ENCODE data around the gene ALKBH1. TPM values are rescaled to one million over a fixed set of nuclear protein-coding genes. Genes with fewer than 3 reads are reported as not detected.

The ALKBH1 gene
- total and polyA plus RNA-seq, 2 of the 13 experiments (the other 11 are each of a cell fraction or from before 2014, with no cell fraction given) = 12.5 to 14.3 TPM

DNA sequence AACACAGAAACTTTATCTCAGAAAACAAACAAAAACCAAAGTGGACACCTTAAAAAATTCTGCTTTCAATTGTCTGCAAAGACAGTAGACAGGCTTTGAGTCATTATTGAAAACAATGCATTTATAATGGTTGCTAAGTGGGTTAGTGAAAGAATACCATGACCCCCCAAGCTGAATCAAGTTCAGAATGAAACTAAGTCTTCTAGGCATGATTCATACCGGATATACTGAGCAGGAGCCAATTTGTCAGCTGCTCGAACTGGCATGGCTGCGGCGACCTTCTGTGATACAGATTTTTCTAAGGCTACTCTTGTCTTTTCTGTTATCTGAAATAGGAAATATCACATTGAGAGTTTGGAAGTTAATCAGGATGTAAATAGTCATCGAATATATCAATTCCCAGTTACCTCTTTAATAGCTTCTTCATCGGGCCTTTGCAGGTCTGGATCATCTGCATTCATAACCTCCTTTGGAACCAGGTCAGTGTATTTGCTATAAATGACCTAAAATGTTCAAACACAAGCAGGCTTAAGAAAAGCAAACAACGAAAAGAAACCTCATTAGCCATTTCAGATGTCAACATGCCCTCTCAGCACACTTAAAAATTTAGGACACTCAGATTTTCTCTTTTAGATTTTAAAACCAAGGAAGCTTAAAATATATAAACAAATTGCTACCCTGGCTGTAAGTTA is 30.9 kb upstream of the ALKBH1 start:
- in situ Hi-C loops (cut with HindIII; ENCODE audit: extremely low pct_ligation_motif_present, low pct_unique_long_range_greater_than_20kb) = no loop called here
- intact Hi-C loops (cut with micrococcal nuclease; ENCODE audit: unreplicated experiment) = no loop called here
- POLR2A ChIA-PET = no interaction called here
- Histone ChIP-seq H3K9ac (ENCODE audit: insufficient read depth, low read depth, low read length) (no peak overlapping the region), H3K9me3 (ENCODE audit: low read length) (no peaks in the 10 kb centered on the region), H3K36me3 (replicated peaks in 1 of 2; ENCODE audit: control insufficient read depth in 1 of 2, insufficient read depth in 2 of 2, low read length in 2 of 2) (peaks cover 19 to 65% of the 10 kb centered on the region in 2 experiments; a peak in 4 of 5 replicates), H3K4me1 (ENCODE audit: insufficient read depth, low read length) (no peaks in the 10 kb centered on the region), H3K79me2 (ENCODE audit: insufficient read depth, low read length) (peaks cover 3% of the 10 kb centered on the region), H3K27ac (ENCODE audit: extremely low read length, insufficient read depth, low read length) (no peak overlapping the region), H3K27me3 (ENCODE audit: control insufficient read depth in 1 of 2, insufficient read depth in 2 of 2, low read length in 2 of 2) (no peaks in the 10 kb centered on the region), H3K4me2 (ENCODE audit: low read depth, low read length) (no peak overlapping the region), H2AFZ (ENCODE audit: low read length) (no peak overlapping the region), H3K4me3 (replicated peaks in 1 of 3; ENCODE audit: insufficient read depth in 1 of 3, low read depth in 2 of 3, low read length in 3 of 3) (no peak overlapping the region), H4K20me1 (ENCODE audit: insufficient read depth, low read length) (0 out of 2 replicates have a peak, but pooled peaks cover 2% of the 10 kb centered on the region)
- CTCF ChIA-PET (ENCODE audit: low intra/inter-chr PET ratio, low total read pairs) = no interaction called here
- ATAC-seq (no peak), FAIRE-seq (no peak), DNase-seq (ENCODE audit: low spot score) (no peak)
- no peak for TF ChIP-seq DR1 (CRISPR knock-in tag; IDR thresholded peaks at IDR 0.05)
- TF ChIP-seq ZNF543 (CRISPR knock-in tag; IDR thresholded peaks at IDR 0.05) = no peak
- no peak for TF ChIP-seq NCOR1 (IDR thresholded peaks at IDR 0.05; ENCODE audit: borderline replicate concordance, low read length)
- TF ChIP-seq NBN (conservative IDR thresholded peaks at IDR 0.05) = no peak
- no peak for TF ChIP-seq ZKSCAN5 (CRISPR knock-in tag; IDR thresholded peaks at IDR 0.05)
- TF ChIP-seq SNAPC2 (CRISPR knock-in tag; IDR thresholded peaks at IDR 0.05) = no peak
- no peak for TF ChIP-seq ARID4A (CRISPR knock-in tag; IDR thresholded peaks at IDR 0.05; ENCODE audit: borderline replicate concordance)
- TF ChIP-seq POGZ (CRISPR knock-in tag; IDR thresholded peaks at IDR 0.05) = no peak
- TF ChIP-seq, protein P1, sequence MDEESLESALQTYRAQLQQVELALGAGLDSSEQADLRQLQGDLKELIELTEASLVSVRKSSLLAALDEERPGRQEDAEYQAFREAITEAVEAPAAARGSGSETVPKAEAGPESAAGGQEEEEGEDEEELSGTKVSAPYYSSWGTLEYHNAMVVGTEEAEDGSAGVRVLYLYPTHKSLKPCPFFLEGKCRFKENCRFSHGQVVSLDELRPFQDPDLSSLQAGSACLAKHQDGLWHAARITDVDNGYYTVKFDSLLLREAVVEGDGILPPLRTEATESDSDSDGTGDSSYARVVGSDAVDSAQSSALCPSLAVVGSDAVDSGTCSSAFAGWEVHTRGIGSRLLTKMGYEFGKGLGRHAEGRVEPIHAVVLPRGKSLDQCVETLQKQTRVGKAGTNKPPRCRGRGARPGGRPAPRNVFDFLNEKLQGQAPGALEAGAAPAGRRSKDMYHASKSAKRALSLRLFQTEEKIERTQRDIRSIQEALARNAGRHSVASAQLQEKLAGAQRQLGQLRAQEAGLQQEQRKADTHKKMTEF (CRISPR knock-in tag; IDR thresholded peaks at IDR 0.05) = no peak
- TF ChIP-seq SMARCE1 (IDR thresholded peaks at IDR 0.05; ENCODE audit: borderline replicate concordance) = no peak
- TF ChIP-seq RBM39 (IDR thresholded peaks at IDR 0.05; ENCODE audit: low read depth, low read length, poor library complexity, severe bottlenecking) = no peak
- TF ChIP-seq ZNF501 (CRISPR knock-in tag; IDR thresholded peaks at IDR 0.05) = no peak
- no peak for TF ChIP-seq POLR2AphosphoS5 (IDR thresholded peaks at IDR 0.05; ENCODE audit: low read depth, low read length)
- no peak for TF ChIP-seq ZNF367 (CRISPR knock-in tag; IDR thresholded peaks at IDR 0.05; ENCODE audit: borderline replicate concordance)
- TF ChIP-seq, protein P2, sequence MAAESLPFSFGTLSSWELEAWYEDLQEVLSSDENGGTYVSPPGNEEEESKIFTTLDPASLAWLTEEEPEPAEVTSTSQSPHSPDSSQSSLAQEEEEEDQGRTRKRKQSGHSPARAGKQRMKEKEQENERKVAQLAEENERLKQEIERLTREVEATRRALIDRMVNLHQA (CRISPR knock-in tag; IDR thresholded peaks at IDR 0.05) = no peak
- TF ChIP-seq ZNF672 (CRISPR knock-in tag; IDR thresholded peaks at IDR 0.05) = no peak
- TF ChIP-seq ZNF251 (CRISPR knock-in tag; IDR thresholded peaks at IDR 0.05) = no peak
- no peak for TF ChIP-seq ZNF761 (CRISPR knock-in tag; conservative IDR thresholded peaks at IDR 0.05)
- no TSS peak for BruUV-seq (replicated peaks)
- 93% methylated on average over 7 of the region's 7 CpGs for WGBS (ENCODE audit: low lambda C conversion rate)
